Measurements from ENCODE around the gene NDC1.

The NDC1 gene

DNA sequence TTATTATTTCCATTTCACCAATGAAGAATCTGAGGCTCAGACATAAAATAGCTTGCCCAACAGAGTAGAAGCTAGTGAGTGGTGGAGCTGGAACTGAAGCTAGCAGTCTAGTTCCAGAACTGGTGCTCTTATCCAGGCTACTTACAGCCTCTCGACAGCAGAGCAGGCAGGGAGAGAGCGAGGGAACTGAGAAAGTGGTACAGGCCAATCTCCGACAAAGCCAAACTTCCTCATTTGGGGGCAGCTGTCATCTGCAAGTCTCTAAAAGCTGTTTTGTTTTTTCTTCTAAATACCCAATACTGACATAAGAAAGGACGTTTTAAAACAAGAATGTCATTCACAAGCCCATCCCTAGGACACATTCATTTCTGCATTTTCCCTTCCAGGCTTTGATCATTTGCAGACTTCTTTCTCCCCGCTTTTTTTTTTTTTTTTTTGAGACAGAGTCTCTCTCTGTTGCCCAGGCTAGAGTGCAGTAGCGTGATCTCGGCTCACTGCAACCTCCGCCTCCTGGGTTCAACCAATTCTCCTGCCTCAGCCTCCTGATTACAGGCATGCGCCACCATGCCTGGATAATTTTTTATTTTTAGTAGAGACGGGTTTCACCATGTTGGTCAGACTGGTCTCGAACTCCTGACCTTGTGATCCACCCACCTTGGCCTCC is 31.5 kb upstream of the NDC1 start:
- ChIA-PET CTCF (interaction anchor here (1.3 to 2.9 kb wide), 2 partner anchors 9 kb away, joined by 5 to 10 read pairs; no protein-coding TSS in a partner anchor), POLR2A (ENCODE audit: low non-redundant PET) (no interaction called here)
- TF ChIP-seq, protein P1, sequence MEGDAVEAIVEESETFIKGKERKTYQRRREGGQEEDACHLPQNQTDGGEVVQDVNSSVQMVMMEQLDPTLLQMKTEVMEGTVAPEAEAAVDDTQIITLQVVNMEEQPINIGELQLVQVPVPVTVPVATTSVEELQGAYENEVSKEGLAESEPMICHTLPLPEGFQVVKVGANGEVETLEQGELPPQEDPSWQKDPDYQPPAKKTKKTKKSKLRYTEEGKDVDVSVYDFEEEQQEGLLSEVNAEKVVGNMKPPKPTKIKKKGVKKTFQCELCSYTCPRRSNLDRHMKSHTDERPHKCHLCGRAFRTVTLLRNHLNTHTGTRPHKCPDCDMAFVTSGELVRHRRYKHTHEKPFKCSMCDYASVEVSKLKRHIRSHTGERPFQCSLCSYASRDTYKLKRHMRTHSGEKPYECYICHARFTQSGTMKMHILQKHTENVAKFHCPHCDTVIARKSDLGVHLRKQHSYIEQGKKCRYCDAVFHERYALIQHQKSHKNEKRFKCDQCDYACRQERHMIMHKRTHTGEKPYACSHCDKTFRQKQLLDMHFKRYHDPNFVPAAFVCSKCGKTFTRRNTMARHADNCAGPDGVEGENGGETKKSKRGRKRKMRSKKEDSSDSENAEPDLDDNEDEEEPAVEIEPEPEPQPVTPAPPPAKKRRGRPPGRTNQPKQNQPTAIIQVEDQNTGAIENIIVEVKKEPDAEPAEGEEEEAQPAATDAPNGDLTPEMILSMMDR (conservative IDR thresholded peaks at IDR 0.05; ENCODE audit: low read depth) = no peak
- DNase-seq (ENCODE audit: low spot score) = no peak
- no peak overlapping the region for H3K27ac ChIP-seq

DNA sequence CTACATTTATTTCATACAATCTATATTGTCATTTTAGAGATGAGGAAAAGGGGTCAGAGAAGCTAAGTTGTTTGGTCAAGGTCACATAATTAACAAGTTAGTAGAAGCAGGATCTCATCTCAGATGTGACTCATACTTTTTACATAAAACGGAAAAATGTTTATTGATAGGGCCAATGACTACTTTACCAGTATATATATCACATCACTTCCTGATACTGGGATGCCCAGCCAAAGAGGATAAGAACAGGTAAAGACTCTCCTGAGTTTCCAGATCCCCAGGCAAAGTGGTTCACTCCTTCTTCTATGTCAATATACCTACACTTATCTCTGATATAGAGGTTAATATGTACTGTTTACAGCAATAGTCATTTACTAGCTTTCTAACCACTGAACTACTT is 30.5 kb upstream of the NDC1 start:
- POLR2A ChIA-PET (ENCODE audit: low non-redundant PET) = no interaction called here
- TF ChIP-seq, protein P1 (conservative IDR thresholded peaks at IDR 0.05; ENCODE audit: low read depth) = no peak
- no peak for DNase-seq (ENCODE audit: low spot score)
- CTCF ChIA-PET = interaction anchor here (0.6 to 2.9 kb wide), 4 partner anchors 8 to 556 kb away, joined by 3 to 10 read pairs (median 4); no protein-coding TSS in a partner anchor
- H3K27ac ChIP-seq = no peak overlapping the region

DNA sequence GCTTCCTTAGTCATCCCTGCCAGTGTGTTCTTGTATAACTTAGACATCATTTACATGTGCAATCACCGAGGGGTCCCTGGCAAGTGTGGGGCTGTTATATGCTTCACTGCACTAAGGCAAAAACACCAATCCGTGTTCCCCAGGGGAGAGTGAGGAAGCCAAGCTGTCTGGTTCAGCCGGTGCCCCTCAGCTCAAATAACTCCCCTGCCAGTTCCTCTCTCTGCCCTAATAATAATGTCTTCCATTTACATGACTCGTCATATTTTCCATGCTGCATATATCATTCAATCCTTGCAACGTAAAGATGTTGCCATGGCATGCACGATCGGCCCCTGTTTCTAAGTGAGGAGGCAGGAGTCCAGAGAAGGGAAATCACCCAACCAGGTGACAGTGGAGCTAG is 24.4 kb upstream of the NDC1 start:
- no peak overlapping the region for H3K27ac ChIP-seq
- ChIA-PET POLR2A (ENCODE audit: low non-redundant PET) (no interaction called here), CTCF (interaction anchor here (1.0 to 2.7 kb wide), 2 partner anchors 16 to 97 kb away, joined by 3 to 17 read pairs; no protein-coding TSS in a partner anchor)
- TF ChIP-seq, protein P1 (conservative IDR thresholded peaks at IDR 0.05; ENCODE audit: low read depth) = no peak
- DNase-seq (ENCODE audit: low spot score) = no peak

DNA sequence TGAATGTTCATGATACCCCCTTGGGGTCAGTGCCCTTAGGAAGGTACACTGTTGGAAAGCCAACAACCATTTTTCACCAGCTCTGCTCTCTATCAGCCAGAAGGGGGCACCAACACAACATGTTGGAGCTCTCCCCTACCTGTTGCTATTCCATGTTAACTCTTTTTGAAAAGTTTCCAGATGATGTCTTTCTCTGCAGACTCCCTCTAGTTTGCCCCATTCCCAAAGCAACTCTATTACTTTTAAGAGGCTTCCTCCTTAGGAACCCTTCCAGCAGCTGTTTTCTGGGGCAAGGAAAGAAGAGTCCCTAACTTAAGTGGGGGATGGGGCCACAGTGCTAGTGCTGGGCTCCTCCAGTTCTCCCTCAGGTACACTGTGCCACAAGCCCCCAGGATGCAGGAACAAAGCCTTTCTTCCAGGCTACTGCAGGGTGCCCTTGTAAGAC is 22.9 kb upstream of the NDC1 start:
- no peak overlapping the region for H3K27ac ChIP-seq
- TF ChIP-seq, protein P1 (conservative IDR thresholded peaks at IDR 0.05; ENCODE audit: low read depth) = peak; percentile 73
- ChIA-PET CTCF (interaction anchor here (0.6 to 2.7 kb wide), 16 partner anchors 9 to 638 kb away, joined by 3 to 17 read pairs (median 4); no protein-coding TSS in a partner anchor), POLR2A (ENCODE audit: low non-redundant PET) (interaction anchor here (0.6 kb wide), 1 partner anchor 908 kb away, joined by 5 read pairs; no protein-coding TSS in a partner anchor)
- peak; percentile 59 for DNase-seq (ENCODE audit: low spot score)

DNA sequence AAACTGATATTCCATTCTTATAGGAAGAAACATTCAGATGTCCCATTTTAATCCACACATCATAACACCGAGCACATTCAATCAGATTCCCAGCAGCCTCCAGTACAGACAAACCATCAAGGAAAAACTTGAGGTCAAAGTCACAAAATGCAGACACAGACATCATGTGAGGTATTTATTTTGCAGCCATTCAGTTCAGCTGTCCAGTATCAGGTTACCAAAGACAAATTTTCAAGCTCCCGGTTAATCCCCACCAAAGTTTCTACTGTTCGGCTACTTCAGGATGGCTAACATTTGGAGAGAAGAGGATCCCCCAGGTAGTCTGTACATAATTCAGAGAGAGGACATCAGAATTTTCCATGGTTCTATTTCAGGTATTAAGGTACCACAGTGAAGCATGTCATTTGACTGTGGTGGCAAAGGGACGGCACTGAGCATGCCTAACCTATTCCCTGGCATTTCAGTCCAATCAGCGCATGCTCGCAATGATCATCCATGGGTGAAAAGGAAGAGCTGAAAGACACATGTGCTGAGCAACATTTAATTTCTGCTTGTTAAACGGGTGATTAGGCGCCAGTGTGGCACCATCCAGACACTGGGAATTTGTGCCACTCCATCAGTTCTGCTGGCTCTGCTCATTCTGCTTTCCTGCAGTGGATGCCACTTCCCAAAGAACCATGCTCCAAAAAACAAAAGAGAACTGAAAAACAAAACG is 13.6 kb upstream of the NDC1 start:
- TF ChIP-seq, protein P1 (conservative IDR thresholded peaks at IDR 0.05; ENCODE audit: low read depth) = no peak
- DNase-seq (ENCODE audit: low spot score) = no peak
- H3K27ac ChIP-seq = no peak overlapping the region
- POLR2A ChIA-PET (ENCODE audit: low non-redundant PET) = no interaction called here
- CTCF ChIA-PET = interaction anchor here (1.3 kb wide), 1 partner anchor 9 kb away, joined by 5 read pairs; no protein-coding TSS in a partner anchor

DNA sequence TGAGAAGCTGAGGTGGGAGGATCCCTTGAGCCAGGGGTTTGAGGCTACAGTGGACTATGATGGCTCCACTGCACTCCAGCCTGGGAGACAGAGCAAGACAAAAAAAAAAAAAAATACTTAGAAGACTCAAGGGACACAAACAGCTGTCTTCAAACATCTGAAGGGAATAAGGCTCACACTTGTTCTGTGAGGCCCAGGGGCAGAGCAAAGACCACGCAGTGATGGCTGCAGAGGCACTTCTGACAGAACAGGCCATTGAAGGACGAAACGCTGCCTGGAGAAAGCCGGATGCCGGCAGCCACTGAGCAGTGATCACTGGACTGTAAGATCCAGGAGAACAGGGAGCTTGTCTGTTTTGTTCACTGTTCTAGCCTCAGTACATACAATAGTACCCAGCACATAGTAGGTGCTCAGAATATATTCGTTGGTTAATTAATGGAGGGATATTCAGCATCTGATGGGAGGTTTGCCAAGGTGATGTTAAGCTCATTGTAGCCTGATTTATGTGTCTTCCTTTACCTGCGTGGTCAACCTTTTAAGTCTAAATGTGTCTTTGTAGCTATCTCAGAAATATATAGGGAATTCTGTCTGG is 12.1 kb upstream of the NDC1 start:
- DNase-seq (ENCODE audit: low spot score) = no peak
- ChIA-PET CTCF (interaction anchor here (0.6 to 0.7 kb wide), 4 partner anchors 15 to 419 kb away, joined by 3 to 4 read pairs (median 4); no protein-coding TSS in a partner anchor), POLR2A (ENCODE audit: low non-redundant PET) (no interaction called here)
- H3K27ac ChIP-seq = no peak overlapping the region
- TF ChIP-seq, protein P1 (conservative IDR thresholded peaks at IDR 0.05; ENCODE audit: low read depth) = no peak

Measured in RWPE1 (cell line).